HG03196 (cell line): ENCODE data around the gene PNLIPRP2.

ENCODE experiments used
- ATAC-seq: cut with Tn5 transposase; IDR thresholded peaks from one replicate; pipeline ENCODE4 v1.9.1; 2021; ENCODE audit not compliant: unreplicated experiment

PNLIPRP2 gene

DNA sequence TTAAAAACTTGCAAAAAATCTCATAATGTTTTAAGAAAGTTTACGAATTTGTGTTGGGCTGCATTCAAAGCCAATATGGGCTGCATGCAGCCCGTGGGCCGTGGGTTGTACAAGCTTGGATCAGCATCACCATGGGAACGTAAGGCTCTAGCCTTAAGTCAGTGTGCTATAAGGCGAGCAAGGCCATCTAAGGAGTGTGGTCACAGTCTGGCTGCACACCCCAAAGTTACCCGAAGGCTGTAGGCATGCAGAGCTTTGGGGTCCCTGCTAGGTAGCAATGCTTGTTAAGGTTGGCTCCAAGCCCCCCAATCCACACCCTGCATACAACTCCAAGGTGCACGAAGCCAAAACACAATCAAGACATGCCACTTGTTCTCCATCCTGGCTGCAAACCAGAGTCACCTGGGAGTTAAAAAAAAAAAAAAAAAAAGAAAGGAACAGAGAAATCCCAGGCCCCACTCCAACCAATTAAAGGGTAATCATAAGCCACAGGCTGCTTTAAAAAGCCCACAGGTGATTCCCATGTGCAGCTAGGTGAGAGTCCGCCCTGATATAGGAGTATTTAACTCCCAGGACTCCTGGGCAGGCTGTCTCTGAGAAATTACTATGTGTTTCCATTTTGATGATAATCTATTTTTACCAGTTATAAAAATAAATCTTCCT lies 8.5 kb upstream of the PNLIPRP2 start:
- ATAC-seq: no peak

DNA sequence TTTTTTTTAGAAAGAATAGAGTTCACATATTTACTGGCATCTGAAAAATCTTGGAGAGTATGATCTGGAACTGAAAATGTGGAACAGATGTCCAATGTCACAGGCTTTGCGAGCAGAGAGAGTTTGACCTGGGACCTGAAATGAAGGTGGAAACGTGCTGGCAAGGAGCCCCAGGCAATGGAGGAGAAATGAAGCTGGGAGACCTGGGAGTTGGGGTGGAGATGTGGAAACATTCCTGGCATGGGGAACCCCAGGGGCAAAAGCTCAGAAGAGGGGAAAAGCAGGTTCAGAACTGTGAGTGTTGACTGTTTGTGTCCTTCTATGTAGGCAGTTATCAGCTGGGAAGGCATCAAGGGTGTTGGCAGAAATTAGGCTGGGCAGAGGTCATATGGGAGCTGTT lies 7.3 kb upstream of the PNLIPRP2 start:
- ATAC-seq: no peak

DNA sequence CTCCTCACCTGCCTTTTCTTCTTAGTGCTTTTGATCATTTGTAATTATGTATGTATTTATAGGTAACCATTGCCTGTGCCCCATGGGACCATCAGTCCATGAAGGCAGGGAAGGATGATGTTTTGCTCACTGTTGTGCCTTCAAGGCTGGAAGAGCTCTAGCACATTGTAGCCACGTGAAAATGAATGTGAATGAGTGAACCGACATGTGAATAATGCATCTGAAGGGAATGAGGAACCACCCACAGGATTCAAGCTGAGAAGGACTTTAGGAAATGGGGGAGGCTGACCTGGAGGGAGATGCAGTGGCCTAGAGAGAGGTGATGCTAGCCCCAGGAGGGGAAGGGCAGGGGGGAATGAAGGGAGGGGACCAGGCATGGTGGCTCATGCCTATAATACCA lies 6.0 kb upstream of the PNLIPRP2 start:
- ATAC-seq: no peak

DNA sequence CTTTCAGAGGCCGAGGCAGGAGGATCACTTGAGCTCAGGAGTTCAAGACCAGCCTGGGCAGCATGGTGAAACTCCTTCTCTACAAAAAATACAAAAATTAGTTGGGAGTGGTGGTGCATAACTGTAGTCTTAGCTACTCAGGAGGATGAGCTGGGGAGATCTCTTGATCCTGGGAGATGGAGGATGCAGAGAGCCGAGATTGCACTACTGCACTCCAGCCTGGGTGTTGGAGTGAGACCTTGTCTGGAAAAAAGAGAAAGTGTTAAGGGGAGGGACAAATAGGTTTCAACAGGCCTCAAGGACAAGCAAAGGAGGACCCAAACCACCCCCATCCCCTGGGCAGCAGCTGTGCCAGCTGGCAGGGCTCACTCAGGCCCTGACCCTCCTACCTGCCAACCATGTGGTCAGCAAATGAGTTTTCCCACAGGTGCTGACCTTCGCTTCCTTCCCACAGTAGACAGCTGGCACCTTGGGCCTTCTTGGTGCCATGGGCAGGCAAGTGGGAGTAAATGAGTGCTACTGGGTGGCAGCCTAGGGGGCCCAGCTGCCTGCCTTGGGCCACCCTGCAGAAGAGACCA lies 5.5 kb upstream of the PNLIPRP2 start:
- no peak for ATAC-seq

DNA sequence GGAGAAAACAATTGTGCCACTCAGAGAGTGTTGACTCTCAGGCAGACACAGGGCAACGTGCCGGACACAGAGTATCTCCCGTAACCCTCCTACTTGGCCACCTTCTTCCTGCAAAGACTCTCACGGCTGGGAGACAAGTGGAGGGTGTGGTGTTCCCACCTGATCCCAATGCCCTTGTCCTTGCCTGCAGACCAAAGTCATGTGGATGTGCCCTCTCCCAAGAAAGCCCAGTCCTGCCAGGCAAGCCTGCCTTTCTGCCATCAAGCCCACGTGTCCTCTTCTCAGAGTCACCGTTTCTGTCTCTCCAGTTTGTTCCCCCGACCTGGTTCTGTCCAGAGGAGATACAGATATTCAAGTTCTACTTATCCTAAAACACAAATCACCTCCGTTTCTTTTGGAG lies 723 bp downstream of the PNLIPRP2 start:
- ATAC-seq: no peak

DNA sequence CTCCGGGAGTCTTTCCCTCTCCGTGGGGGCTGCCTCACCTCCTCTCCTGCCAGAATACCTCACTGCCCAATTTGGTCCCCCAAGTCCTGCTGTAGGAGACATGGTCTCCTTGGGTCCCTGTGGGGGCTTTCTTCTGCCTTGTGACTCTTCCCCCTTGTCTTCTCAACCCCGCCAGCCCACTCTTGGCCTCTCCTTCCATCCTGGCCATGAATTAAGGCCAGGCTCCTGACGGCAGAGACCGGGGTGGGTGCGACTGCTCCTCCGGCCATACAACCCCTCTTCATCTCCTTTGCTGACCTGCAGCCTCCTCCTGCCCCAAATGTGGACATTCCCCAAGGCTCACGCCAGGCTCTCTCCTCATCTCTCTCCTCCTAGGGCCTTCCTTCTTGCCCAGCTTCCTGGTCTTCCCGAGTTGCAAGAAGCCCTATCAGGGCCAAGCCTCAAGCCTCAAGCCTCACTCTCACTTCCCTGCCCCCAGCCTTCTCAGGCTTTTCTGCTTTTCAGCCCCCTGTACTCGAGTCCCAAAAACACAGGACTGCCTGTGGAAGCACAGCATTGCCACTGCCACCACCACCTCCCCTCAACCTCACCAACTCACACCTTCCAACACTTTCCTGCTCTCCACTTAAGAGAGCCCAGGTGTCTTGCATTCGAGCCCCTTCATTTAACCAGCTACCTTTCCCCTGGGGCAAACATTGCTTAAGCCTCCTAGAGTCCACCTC lies 1.3 kb downstream of the PNLIPRP2 start:
- no peak for ATAC-seq

DNA sequence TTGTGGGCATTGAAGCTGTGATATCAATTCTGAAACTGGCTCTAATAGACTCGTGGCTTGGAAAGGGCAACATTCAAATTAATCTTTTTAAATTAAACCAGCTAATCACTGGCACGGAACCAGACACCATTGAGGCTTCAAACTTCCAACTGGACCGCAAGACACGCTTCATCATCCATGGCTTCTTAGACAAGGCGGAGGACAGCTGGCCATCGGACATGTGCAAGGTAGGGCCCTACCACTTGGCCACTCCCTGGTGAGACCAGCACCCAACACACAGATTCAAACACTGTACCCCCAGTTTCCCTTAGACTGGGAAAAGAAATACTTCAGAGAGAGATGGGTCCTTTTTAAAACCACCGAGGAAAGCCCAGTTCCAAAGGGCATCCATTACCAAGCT lies 5.1 kb downstream of the PNLIPRP2 start:
- no peak for ATAC-seq

DNA sequence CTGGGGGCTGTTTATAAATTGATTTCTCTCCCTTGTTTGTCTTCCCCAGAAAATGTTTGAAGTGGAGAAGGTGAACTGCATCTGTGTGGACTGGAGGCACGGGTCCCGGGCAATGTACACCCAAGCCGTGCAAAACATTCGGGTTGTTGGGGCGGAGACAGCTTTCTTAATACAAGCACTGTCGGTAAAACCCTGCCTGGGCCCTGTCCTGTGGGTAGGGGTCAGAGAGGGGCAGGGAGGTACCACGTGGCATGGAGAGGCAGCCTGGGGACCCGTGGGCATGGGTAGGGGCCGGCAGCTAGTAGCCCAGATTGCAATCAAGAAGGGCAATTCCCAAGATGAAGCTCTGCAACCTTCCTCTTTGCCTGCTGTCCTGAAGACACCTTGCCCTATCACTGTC lies 6.1 kb downstream of the PNLIPRP2 start:
- ATAC-seq: no peak

DNA sequence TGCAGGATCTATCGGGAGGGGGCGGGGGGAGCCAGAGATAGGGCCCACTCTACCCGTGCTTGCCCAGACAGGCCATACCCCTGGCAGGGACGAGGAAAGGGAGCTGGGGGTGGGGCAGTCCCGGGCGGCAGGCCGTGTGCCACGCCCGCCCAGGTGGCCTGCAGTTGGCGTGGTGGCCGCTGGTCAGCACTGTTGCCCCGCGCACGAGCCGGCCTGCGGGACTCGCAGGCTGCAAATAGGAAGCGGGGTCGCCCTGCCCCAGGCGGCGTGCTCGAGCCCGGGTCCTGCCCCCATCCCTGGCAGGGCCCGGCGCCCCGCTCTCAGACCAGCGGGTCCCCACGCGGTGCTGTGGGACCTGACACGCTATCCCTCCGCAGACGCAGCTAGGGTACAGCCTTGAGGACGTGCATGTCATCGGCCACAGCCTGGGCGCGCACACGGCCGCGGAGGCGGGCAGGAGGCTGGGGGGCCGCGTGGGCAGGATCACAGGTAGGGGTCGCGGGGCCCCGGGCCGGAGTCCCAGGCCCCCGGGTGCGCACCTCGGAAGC lies 6.7 kb downstream of the PNLIPRP2 start:
- no peak for ATAC-seq

DNA sequence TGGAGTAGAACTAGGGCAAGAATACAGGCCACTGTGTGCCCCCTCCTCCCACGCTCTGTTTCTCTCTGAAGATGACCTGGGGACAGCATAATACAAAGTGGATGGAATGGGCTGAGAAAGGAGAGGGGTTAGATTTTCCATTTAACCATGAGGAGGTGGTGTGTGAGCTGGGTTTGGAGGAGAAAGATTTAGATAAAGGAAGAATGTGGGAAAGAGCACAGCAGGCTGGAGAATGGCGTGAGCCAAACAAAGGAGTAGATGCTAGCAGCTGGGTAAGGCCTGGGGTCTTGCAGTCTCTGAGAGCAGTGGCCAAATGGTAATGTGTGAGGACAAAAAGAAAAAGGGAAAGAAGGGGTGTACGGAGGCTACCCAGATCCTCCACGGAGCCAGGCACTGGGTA lies 8.6 kb downstream of the PNLIPRP2 start:
- ATAC-seq: no peak

DNA sequence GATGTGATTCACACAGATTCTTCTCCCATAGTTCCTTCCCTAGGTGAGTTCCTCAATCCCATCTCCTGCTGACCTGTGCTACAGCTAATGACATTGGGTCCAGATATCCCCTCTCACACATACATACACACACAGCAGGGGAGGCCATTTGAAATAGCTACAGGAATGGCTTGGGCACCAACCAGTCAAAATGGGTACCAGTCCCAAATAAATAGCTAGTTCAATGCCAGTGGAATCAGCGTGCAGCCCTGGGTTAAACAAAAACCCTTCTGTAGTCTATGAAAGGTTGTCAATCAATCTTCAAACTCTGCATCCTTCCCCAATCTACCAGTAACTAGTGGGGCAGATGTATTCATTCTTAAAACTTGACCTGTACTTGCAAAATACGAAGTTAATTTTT lies 9.3 kb downstream of the PNLIPRP2 start:
- no peak for ATAC-seq

DNA sequence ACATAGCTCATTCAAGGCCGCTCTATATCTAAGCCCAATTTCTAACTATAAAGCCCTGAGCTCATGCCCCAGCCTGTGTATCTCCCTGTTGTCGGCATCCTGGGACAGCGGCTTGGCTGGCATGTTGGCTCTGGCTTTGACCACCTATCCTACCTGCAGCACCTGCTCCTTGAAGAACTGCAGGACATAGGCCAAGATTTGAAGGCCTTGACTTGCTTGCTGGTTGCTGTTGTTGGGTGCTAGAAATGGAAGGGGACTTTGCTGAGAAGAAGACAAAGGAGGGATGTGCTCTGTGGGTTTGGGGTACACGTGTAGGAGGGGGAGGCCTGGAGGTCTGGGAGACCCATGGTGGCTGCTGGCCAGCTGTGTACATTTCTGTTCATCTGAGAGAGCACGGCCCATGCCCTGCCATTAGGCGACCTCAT lies 11.1 kb downstream of the PNLIPRP2 start:
- ATAC-seq: no peak

DNA sequence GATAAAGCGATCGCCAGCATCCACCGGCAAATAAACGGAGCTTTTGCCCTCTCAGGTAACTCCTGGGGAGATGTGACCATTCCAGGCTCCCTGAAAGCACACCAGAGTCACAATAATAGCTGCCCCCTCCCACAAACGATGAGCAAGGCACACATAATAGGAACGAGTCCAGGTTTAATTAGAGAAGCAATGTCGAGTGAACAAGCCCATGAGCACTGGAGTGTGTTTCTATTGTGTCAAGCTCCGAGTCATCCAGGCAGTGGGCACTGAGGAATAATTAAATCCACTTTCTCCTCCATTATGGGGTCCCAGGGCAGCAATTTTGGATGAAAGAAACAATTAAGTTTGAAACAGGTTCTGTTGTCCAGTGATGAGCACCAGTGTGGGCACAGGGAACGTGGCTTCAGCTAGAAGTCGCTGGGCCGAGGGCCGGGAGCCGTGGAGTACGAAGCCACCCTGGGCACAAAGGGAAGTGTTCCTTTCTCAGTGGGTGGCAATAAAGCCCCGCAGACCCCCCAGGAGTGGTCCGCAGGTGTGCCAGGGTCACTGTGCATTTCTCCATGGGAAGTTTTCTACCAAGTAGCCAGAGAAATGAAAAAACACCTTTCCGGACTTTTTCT lies 12.0 kb downstream of the PNLIPRP2 start:
- ATAC-seq: no peak

DNA sequence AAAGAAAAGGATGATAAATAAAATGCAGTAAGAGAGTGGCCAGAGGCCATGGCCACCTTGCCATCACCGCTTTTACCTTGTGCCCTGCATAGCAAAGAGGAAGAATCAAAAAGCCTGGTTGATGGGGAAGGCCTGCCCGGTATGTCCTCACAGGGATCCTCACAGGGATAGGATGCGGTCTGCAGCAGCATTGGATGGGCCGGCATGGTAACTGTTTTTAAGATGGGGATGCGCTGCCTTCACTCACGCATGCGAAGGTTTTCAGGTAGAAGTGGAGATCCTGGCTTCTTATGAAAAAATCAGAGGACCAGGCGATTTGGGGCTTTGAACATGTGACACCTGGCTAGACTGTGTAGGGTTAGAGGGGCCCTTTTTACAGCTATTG lies 12.5 kb downstream of the PNLIPRP2 start:
- ATAC-seq: no peak

DNA sequence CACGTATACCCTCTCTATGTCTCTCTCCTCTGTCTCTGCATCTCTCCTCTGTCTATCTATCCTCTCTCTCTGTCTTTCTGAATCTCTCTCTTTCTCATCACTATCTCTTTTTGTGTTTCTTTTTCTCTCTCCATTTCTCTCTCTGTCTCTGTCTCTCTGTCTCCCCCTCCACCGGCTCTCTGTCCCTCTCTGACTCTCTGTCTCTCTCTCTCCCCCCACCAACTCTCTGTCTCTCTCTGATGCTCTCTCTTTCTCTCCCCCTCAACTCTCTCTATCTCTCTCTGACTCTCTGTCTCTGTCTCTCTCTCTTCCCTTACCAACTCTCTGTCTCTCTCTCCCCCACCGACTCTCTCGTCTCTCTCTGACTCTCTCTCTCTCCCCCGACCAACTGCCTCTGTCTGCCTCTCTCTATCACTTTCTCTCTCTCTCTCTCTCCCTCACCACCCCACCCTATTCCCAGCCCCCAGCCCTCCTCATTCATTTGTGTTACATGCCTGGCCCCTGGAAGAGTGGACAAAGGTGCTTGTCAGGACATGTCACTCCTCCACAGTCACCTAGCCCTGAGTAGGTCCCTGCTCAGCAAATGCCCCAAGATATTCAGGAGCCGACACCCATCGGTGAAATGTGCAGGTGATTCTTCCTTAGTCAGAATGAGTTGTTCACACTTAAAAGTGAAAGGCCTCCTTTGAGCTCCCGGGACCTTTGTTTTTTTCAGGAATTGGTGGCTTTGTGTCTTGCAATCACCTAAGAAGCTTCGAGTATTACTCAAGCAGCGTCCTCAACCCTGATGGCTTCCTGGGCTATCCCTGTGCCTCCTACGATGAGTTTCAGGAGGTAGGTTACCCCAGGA lies 13.6 kb downstream of the PNLIPRP2 start:
- no peak for ATAC-seq

DNA sequence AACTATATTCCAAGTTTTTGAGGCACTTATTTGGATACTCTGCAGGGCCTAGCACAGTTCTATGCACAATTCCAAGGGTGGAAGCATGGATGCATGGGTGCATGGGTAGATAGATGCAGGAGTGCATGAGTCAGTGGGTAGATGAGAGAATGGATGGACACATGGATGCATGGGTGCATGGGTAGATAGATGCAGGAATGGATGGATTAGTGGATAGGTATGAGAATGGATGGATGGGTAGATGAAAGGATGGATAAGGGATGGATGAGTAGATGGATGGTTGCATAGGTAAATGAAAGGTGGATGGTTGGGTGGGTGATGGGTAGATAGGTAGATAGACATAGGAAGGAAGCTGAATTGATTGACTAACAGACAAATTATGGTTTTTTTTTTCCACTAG lies 15.6 kb downstream of the PNLIPRP2 start:
- ATAC-seq: no peak

DNA sequence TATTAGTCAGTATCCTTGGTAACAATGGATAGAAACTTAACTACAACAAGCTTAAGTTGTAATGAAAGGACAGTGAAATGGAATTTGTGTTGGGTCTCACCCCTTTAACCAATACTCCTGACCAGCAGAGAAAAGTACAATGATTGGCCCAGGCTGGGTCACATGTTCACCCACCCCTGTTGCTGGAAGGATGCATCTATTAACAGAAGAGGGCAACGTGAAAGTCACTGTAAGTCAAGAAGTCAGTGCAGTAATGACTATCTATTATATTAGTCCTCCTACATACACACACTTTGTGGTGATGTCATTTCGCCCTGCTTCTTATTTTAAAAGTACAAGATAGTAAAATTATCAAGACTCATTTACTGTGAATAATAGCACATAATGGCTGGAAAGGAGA lies 16.2 kb downstream of the PNLIPRP2 start:
- ATAC-seq: no peak

DNA sequence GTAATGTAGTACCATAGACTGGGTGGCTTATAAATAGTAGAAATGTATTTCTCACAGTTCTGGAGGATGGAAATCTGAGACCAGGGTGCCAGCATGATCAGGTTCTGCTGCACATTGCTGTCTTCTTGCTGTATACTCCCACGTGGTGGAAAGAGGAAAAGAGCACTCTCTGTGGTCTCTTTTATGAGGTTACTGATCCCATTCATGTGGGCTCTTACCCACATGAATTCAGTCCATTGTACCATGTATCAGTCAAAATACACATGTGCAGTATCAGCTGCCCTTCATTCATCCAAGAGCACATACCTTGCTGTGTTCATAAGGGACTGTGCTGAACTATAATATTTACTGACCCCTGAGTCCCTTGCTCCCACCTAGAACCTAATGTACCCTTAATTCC lies 17.1 kb downstream of the PNLIPRP2 start:
- no peak for ATAC-seq

DNA sequence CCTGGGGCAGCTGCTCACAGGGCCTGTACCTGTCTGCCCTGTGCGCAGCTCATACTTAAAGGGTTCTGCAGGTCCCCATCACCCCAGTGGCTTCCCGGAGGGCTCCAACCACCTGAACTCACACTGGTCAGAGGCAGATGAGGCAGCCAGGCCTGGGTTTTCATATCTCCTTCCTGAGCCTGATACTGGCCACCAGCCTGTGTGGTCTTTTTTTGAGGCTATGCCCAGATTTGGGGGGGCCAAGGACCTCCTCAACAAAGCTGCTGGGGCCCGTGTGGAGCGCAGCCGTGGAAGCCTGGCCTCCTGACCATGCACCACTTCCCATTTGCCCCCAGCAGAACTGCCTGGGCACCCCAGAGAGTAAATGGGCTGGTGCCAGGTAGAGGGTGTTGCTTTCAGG lies 25.7 kb downstream of the PNLIPRP2 start:
- no peak for ATAC-seq

DNA sequence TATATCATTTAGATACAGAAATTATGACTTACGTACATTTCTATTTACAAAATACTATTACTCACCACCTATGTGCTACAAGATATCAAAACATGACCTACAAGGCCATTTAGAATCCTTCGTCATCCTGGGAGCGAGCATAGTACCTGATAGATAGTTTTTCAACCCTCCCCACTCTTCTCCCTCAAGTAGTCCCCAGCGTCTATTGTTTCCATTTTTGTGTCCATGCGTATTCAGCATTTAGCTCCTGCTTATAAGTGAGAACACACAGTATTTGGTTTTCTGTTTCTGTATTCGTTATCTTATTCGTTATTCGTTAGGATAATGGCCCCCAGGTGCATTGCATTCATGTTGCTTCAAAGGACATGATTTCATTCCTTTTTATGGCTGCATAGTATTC lies 28.1 kb downstream of the PNLIPRP2 start:
- no peak for ATAC-seq

DNA sequence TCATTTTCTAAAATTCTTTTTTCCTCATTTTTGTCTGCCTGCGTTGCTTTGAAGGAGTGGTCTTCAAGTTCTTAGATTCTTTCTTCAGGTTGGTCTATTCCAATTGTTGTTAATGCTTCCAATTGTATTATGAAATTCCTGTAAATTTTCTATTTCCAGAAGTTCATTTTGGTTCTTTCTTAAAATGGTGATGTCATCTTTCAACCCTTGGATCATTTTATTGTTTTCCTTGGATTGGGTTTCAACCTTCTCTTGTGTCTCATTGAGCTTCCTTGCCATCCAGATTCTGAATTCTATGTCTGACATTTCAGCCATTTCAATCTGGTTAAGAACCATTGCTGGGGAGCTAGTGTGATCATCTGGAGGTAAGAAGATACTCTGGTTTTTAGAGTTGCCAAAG lies 33.1 kb downstream of the PNLIPRP2 start:
- ATAC-seq: no peak
